BE2C (cell line): ENCODE results near the gene PIK3CA.
"Not testable (repeated sequence)": the region's sequence is repeated elsewhere in the genome, so short reads cannot be mapped to it uniquely, and the experiment has no call there.

ENCODE experiments used
- DNase-seq: peaks from one replicate; pipeline ENCODE4 v3.0.0-alpha.2; 2020
- H3K27me3 ChIP-seq: fragments of 250-450 bp; sonication (Bioruptor Pico); 2 replicates; pipeline ENCODE4 v1.5.1; 2020; ENCODE audit warnings: mild to moderate bottlenecking
- H3K36me3 ChIP-seq: fragments of 250-450 bp; sonication (Bioruptor Pico); 2 replicates; pipeline ENCODE4 v1.5.1; 2020; ENCODE audit warnings: mild to moderate bottlenecking
- H3K4me1 ChIP-seq: fragments of 250-450 bp; sonication (Bioruptor Pico); 2 replicates; pipeline ENCODE4 v1.5.1; 2020
- H3K4me3 ChIP-seq: 2 replicates; pipeline ENCODE4 v1.5.1; 2011; ENCODE audit warnings: low read depth, low read length
- H3K9me3 ChIP-seq: fragments of 250-450 bp; sonication (Bioruptor Pico); 2 replicates; pipeline ENCODE4 v1.5.1; 2020
- CTCF ChIP-seq: IDR thresholded peaks from 2 replicates; pipeline ENCODE4 v1.5.1; 2012; ENCODE audit warnings: mild to moderate bottlenecking, low read depth, low read length

PIK3CA gene

GRCh38 chr3:179244878-179245277 is 96.7 kb downstream of the PIK3CA start:
- DNase-seq, result no peak
- TF ChIP-seq CTCF, result no peak

DNA sequence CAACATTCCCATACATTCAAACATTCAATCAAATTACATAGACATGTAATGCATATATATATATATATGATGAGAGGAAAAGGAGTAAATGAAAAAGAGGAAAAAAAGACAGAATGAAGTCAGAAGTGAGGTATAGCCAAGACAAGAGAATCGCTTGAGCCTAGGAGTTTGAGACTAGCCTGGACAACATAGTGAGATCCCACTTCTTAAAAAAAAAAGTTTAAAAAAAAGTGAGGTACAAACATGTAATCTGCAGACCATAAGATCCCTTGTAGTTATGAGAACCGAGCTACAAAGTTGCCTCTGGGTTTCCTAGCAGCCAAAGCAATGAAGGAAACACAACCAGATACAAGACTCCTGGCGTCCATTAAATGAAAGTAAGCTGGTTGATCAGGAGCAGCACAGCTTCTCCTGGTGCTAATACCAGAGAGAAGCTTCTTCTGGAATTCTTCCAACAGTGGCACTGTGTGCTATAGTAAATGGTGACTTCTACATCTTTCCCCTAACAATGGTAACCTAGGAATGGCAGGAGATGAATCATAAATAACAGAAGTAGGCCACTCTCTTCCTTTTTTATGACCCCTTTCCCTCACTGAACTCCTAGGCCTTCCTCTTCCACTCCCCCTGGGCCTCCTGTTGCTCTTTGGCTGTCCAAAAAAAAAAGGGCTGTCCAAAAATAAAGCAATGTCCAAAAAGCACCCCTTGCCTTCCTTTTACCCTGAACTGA is 99.3 kb downstream of the PIK3CA start:
- no peaks in the 10 kb centered on the region for H3K27me3 ChIP-seq
- H3K36me3 ChIP-seq, result 0 out of 2 replicates have a peak, but pooled peaks cover 3% of the 10 kb centered on the region
- no peak overlapping the region for H3K4me3 ChIP-seq
- H3K4me1 ChIP-seq, result no peaks in the 10 kb centered on the region
- no peak for TF ChIP-seq CTCF
- no peaks in the 10 kb centered on the region for H3K9me3 ChIP-seq
- DNase-seq, result no peak

More at GRCh38 chr3:179244878-179245277, 96.7 kb downstream of the PIK3CA start:
- Histone ChIP-seq H3K36me3 (0 out of 2 replicates have a peak, but pooled peaks cover 3% of the 10 kb centered on the region), H3K4me1 (no peaks in the 10 kb centered on the region), H3K4me3 (no peak overlapping the region), H3K9me3 (no peaks in the 10 kb centered on the region), H3K27me3 (no peaks in the 10 kb centered on the region)

- DNase-seq, result no peak
- H3K4me3 ChIP-seq, result no peak within 1 kb of the TSS
- 0 out of 2 replicates have a peak, but pooled peaks cover 3% of the 10 kb centered on the region for H3K36me3 ChIP-seq
- H3K4me1 ChIP-seq, result no peaks in the 10 kb centered on the region
- TF ChIP-seq CTCF, result no peak
- no peaks in the 10 kb centered on the region for H3K9me3 ChIP-seq
- H3K27me3 ChIP-seq, result no peaks in the 10 kb centered on the region
These were observed 102.8 kb downstream of the PIK3CA start, which contains the start of gene KCNMB3 for GRCh38 chr3:179250803-179251476. KCNMB3 (minus strand) TSS chr3:179251114; CDS start chr3:179250990, 124 bp downstream.

GRCh38 chr3:179256813-179257212 is 108.7 kb downstream of the PIK3CA start:
- H3K36me3 ChIP-seq, result no peaks in the 10 kb centered on the region
- peaks cover 6% of the 10 kb centered on the region; the same call in 1 of the 2 replicates for H3K9me3 ChIP-seq
- no peaks in the 10 kb centered on the region for H3K4me1 ChIP-seq
- DNase-seq, result no peak
- no peaks in the 10 kb centered on the region for H3K27me3 ChIP-seq
- TF ChIP-seq CTCF, result no peak
- H3K4me3 ChIP-seq, result no peak overlapping the region

DNA sequence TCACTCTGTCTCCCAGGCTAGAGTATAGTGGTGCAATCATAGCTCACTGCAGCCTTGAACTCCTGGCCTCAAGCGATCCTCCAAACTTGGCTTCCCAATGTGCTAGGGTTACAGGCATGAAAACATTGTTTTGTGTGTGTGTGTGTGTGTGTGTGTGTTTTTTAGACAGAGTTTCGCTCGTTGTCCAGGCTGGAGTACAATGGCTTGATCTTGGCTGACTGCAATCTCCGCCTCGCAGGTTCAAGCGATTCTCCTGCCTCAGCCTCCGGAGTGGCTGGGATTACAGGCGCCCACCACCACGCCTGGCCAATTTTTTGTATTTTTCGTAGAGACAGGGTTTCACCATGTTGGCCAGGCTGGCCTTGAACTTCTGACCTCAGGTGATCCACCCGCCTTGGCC is 109.6 kb downstream of the PIK3CA start:
- not testable (repeated sequence) for H3K9me3 ChIP-seq, H3K4me1 ChIP-seq, H3K27me3 ChIP-seq, DNase-seq, H3K4me3 ChIP-seq, H3K36me3 ChIP-seq

GRCh38 chr3:179258820-179259219 is 110.7 kb downstream of the PIK3CA start:
- Histone ChIP-seq H3K27me3 (no peaks in the 10 kb centered on the region), H3K4me1 (no peaks in the 10 kb centered on the region), H3K4me3 (no peak overlapping the region), H3K36me3 (no peaks in the 10 kb centered on the region), H3K9me3 (peaks cover 6% of the 10 kb centered on the region)
- no peak for DNase-seq
- TF ChIP-seq CTCF, result no peak

DNA sequence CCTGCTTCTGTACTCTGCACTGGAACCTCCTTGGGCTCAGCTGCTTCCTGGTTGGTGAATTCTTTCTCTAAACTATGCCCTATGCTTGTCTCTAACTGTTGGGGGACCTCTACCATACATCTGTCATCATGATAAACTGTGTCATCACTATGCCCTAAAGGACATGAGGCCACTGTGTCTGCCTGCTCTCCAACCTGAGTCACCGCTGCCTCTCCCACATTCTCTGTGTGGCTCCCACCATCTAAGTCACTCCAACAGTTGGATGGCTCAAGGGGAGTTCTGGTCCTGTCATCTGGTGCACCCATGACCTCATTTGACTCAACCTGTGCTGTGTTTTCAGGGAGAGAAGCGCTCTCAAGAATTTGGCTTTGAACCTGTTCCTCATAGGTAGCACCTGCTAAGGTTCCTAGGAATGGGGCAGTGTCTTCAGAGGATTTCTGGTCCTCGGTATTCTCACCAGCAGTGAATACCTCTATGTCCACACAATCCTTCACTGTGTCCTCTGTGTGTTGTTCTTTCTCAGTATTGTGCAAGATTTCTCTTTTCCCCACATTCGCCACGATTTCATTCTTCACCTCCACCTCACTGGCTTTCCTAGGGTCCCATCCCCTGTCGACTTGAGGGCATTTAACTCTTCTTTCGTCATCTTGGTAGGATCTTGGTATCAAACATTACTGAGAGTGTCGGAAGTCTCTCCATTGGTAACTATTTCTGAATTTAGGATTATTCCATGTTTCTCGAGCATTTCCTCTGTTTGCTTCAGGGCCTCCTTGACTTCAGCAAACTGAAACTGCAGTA is 112.0 kb downstream of the PIK3CA start:
- DNase-seq, H3K27me3 ChIP-seq, H3K9me3 ChIP-seq, H3K4me1 ChIP-seq, H3K36me3 ChIP-seq, H3K4me3 ChIP-seq: not testable (repeated sequence)
